Measurements from ENCODE around the gene COPS3. TPM values are rescaled to one million over a fixed set of nuclear protein-coding genes. Genes with fewer than 3 reads are reported as not detected.

COPS3 gene
- total RNA-seq, 1 experiment from 2014 or later: 73.6 TPM

DNA sequence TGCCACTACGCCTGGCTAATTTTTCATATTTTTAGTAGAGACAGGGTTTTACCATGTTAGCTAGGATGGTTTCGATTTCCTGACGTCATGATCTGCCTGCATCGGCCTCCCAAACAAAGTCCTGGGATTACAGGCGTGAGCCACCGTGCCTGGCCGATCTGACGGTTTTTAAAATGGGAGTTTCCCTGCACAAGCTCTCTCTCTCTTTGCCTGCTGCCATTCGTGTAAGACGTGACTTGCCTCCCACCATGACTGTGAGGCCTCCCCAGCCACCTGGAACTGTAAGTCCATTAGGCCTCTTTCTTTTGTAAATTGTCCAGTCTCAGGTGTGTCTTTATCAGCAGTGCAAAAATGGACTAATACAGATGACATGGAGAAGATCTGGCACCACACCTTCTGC is 39.4 kb downstream of the COPS3 start:
- CTCF ChIA-PET: no interaction called here
- in situ Hi-C loops (cut with HindIII; ENCODE audit: low pct_unique_long_range_greater_than_20kb, low sequenced_read_pairs) (no loop called here), intact Hi-C loops (cut with micrococcal nuclease; ENCODE audit: unreplicated experiment) (no loop called here)
- H3K27me3 ChIP-seq (ENCODE audit: control insufficient read depth, insufficient read depth, low read length): no peaks in the 10 kb centered on the region
- no peak overlapping the region for H3K4me3 ChIP-seq (ENCODE audit: low read depth in 2 of 2, low read length in 2 of 2)
- POLR2A ChIA-PET: no interaction called here
- no peak overlapping the region for H3K27ac ChIP-seq (ENCODE audit: low read length)
- BruUV-seq (replicated peaks): no TSS peak
- TF ChIP-seq TCF7L2 (IDR thresholded peaks at IDR 0.05; ENCODE audit: low read depth, low read length): no peak
- TF ChIP-seq, protein P1, sequence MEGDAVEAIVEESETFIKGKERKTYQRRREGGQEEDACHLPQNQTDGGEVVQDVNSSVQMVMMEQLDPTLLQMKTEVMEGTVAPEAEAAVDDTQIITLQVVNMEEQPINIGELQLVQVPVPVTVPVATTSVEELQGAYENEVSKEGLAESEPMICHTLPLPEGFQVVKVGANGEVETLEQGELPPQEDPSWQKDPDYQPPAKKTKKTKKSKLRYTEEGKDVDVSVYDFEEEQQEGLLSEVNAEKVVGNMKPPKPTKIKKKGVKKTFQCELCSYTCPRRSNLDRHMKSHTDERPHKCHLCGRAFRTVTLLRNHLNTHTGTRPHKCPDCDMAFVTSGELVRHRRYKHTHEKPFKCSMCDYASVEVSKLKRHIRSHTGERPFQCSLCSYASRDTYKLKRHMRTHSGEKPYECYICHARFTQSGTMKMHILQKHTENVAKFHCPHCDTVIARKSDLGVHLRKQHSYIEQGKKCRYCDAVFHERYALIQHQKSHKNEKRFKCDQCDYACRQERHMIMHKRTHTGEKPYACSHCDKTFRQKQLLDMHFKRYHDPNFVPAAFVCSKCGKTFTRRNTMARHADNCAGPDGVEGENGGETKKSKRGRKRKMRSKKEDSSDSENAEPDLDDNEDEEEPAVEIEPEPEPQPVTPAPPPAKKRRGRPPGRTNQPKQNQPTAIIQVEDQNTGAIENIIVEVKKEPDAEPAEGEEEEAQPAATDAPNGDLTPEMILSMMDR (IDR thresholded peaks at IDR 0.05): no peak
- TF ChIP-seq POLR2AphosphoS5 (IDR thresholded peaks at IDR 0.05; ENCODE audit: low read depth, low read length): no peak
- TF ChIP-seq, protein P2, sequence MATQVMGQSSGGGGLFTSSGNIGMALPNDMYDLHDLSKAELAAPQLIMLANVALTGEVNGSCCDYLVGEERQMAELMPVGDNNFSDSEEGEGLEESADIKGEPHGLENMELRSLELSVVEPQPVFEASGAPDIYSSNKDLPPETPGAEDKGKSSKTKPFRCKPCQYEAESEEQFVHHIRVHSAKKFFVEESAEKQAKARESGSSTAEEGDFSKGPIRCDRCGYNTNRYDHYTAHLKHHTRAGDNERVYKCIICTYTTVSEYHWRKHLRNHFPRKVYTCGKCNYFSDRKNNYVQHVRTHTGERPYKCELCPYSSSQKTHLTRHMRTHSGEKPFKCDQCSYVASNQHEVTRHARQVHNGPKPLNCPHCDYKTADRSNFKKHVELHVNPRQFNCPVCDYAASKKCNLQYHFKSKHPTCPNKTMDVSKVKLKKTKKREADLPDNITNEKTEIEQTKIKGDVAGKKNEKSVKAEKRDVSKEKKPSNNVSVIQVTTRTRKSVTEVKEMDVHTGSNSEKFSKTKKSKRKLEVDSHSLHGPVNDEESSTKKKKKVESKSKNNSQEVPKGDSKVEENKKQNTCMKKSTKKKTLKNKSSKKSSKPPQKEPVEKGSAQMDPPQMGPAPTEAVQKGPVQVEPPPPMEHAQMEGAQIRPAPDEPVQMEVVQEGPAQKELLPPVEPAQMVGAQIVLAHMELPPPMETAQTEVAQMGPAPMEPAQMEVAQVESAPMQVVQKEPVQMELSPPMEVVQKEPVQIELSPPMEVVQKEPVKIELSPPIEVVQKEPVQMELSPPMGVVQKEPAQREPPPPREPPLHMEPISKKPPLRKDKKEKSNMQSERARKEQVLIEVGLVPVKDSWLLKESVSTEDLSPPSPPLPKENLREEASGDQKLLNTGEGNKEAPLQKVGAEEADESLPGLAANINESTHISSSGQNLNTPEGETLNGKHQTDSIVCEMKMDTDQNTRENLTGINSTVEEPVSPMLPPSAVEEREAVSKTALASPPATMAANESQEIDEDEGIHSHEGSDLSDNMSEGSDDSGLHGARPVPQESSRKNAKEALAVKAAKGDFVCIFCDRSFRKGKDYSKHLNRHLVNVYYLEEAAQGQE (IDR thresholded peaks at IDR 0.05; ENCODE audit: insufficient read depth in 1 of 2, low read depth in 2 of 2, low read length in 1 of 2): no peak
- peaks cover 3% of the 10 kb centered on the region; the same call in 1 of the 2 replicates for H3K4me1 ChIP-seq (ENCODE audit: control insufficient read depth, insufficient read depth, low read length)
- DNase-seq (ENCODE audit: low read depth, low spot score): no peak
- peaks cover 4% of the 10 kb centered on the region for H3K36me3 ChIP-seq (ENCODE audit: control insufficient read depth, insufficient read depth, low read length)
- ATAC-seq: no peak
- H3K9me3 ChIP-seq (ENCODE audit: control insufficient read depth, insufficient read depth, low read depth, low read length): no peaks in the 10 kb centered on the region

DNA sequence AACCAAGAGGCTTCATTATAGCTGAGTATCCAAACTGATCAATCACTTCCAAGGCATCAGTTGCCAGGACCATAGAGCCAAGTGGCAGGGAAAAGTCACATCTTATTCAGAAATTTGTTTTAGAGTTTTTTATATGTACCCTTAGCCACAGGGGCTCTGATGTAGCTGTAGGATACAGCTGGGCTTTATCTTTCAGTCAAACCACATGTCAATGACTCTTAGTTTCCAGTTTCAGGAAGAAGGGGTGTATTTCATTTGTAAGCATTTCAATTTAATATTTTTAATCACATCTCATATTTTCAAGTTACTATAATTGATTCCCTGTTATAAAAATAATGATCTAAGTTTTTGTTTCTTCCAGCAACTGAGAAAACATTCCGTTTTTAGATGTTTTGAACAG is 41.2 kb downstream of the COPS3 start:
- Histone ChIP-seq H3K4me3 (ENCODE audit: low read depth in 2 of 2, low read length in 2 of 2) (no peak overlapping the region), H3K9me3 (ENCODE audit: control insufficient read depth, insufficient read depth, low read depth, low read length) (no peaks in the 10 kb centered on the region), H3K36me3 (ENCODE audit: control insufficient read depth, insufficient read depth, low read length) (no peaks in the 10 kb centered on the region), H3K27ac (ENCODE audit: low read length) (no peak overlapping the region), H3K4me1 (ENCODE audit: control insufficient read depth, insufficient read depth, low read length) (peaks cover 3% of the 10 kb centered on the region; the same call in 1 of the 2 replicates), H3K27me3 (ENCODE audit: control insufficient read depth, insufficient read depth, low read length) (no peaks in the 10 kb centered on the region)
- BruUV-seq (replicated peaks): no TSS peak
- POLR2A ChIA-PET: interaction anchor here (0.7 kb wide), 1 partner anchor 75 kb away, joined by 3 read pairs; no protein-coding TSS in a partner anchor
- TF ChIP-seq, protein P2 (IDR thresholded peaks at IDR 0.05; ENCODE audit: insufficient read depth in 1 of 2, low read depth in 2 of 2, low read length in 1 of 2): no peak
- TF ChIP-seq, protein P1 (IDR thresholded peaks at IDR 0.05): no peak
- no peak for TF ChIP-seq TCF7L2 (IDR thresholded peaks at IDR 0.05; ENCODE audit: low read depth, low read length)
- CTCF ChIA-PET: no interaction called here
- intact Hi-C loops (cut with micrococcal nuclease; ENCODE audit: unreplicated experiment) (no loop called here), in situ Hi-C loops (cut with HindIII; ENCODE audit: low pct_unique_long_range_greater_than_20kb, low sequenced_read_pairs) (no loop called here)
- ATAC-seq (no peak), DNase-seq (ENCODE audit: low read depth, low spot score) (no peak)

Measured in Panc1 (cell line).